Measurements from ENCODE around the gene NRGN. TPM values are rescaled to one million over a fixed set of nuclear protein-coding genes. Genes with fewer than 3 reads are reported as not detected.

The NRGN gene
- total RNA-seq, 1 experiment from 2014 or later = 5.8 TPM

GRCh38 chr11:124745270-124745834, 5.6 kb downstream of the NRGN start:
- H3K27me3 Mint-ChIP-seq (ENCODE audit: unreplicated experiment) = no peaks in the 10 kb centered on the region
- CTCF ChIA-PET = no interaction called here
- peaks cover 27% of the 10 kb centered on the region for H3K36me3 Mint-ChIP-seq (ENCODE audit: insufficient read depth, unreplicated experiment)
- H3K27ac Mint-ChIP-seq (ENCODE audit: unreplicated experiment) = no peak overlapping the region
- no peaks in the 10 kb centered on the region for H3K9me3 Mint-ChIP-seq (ENCODE audit: low read depth, unreplicated experiment)
- BruUV-seq (replicated peaks) = no TSS peak
- H3K4me1 Mint-ChIP-seq (ENCODE audit: low read depth, unreplicated experiment) = peaks cover 16% of the 10 kb centered on the region
- H3K4me3 Mint-ChIP-seq (ENCODE audit: low read depth, unreplicated experiment) = peak overlapping the region; percentile 87
- DNase-seq = no peak
- no peak for TF ChIP-seq CTCF (IDR thresholded peaks at IDR 0.05; ENCODE audit: unreplicated experiment)
- intact Hi-C loops (cut with micrococcal nuclease; ENCODE audit: unreplicated experiment) = no loop called here

GRCh38 chr11:124745835-124746620, 6.3 kb downstream of the NRGN start:
- no peaks in the 10 kb centered on the region for H3K9me3 Mint-ChIP-seq (ENCODE audit: low read depth, unreplicated experiment)
- no peaks in the 10 kb centered on the region for H3K27me3 Mint-ChIP-seq (ENCODE audit: unreplicated experiment)
- peak overlapping the region; percentile 87 for H3K4me3 Mint-ChIP-seq (ENCODE audit: low read depth, unreplicated experiment)
- intact Hi-C loops (cut with micrococcal nuclease; ENCODE audit: unreplicated experiment) = loop anchor here (2.0 kb wide), 1 partner anchor 17 kb away; the partner anchor contains the start of gene ESAM
- peaks cover 16% of the 10 kb centered on the region for H3K4me1 Mint-ChIP-seq (ENCODE audit: low read depth, unreplicated experiment)
- TF ChIP-seq CTCF (IDR thresholded peaks at IDR 0.05; ENCODE audit: unreplicated experiment) = no peak
- BruUV-seq (replicated peaks) = no TSS peak
- peaks cover 23% of the 10 kb centered on the region for H3K36me3 Mint-ChIP-seq (ENCODE audit: insufficient read depth, unreplicated experiment)
- peak overlapping the region; percentile 70 for H3K27ac Mint-ChIP-seq (ENCODE audit: unreplicated experiment)
- CTCF ChIA-PET = interaction anchor here (0.6 to 1.5 kb wide), 7 partner anchors 13 to 130 kb away, joined by 3 to 13 read pairs (median 5); partner anchors contain the start of gene ESAM
- DNase-seq = no peak

- no peaks in the 10 kb centered on the region for H3K9me3 Mint-ChIP-seq (ENCODE audit: low read depth, unreplicated experiment)
- peaks cover 16% of the 10 kb centered on the region for H3K4me1 Mint-ChIP-seq (ENCODE audit: low read depth, unreplicated experiment)
- peak; percentile 34 for TF ChIP-seq CTCF (IDR thresholded peaks at IDR 0.05; ENCODE audit: unreplicated experiment)
- peak overlapping the region; percentile 70 for H3K27ac Mint-ChIP-seq (ENCODE audit: unreplicated experiment)
- DNase-seq = peak; percentile 74
- H3K36me3 Mint-ChIP-seq (ENCODE audit: insufficient read depth, unreplicated experiment) = peaks cover 23% of the 10 kb centered on the region
- no TSS peak for BruUV-seq (replicated peaks)
- peak overlapping the region; percentile 87 for H3K4me3 Mint-ChIP-seq (ENCODE audit: low read depth, unreplicated experiment)
- intact Hi-C loops (cut with micrococcal nuclease; ENCODE audit: unreplicated experiment) = loop anchor here (2.0 kb wide), 1 partner anchor 16 kb away; the partner anchor contains the start of gene ESAM
- no peaks in the 10 kb centered on the region for H3K27me3 Mint-ChIP-seq (ENCODE audit: unreplicated experiment)
- CTCF ChIA-PET = interaction anchor here (0.6 to 1.5 kb wide), 7 partner anchors 12 to 130 kb away, joined by 3 to 13 read pairs (median 5); partner anchors contain the start of gene ESAM
Observed at GRCh38 chr11:124746621-124747243, 7.0 kb downstream of the NRGN start.

GRCh38 chr11:124747406-124748099, 7.8 kb downstream of the NRGN start:
- no peaks in the 10 kb centered on the region for H3K27me3 Mint-ChIP-seq (ENCODE audit: unreplicated experiment)
- intact Hi-C loops (cut with micrococcal nuclease; ENCODE audit: unreplicated experiment) = loop anchor here (2.0 kb wide), 1 partner anchor 15 kb away; the partner anchor contains the start of gene ESAM
- TSS peak; percentile 39 for BruUV-seq (replicated peaks)
- H3K9me3 Mint-ChIP-seq (ENCODE audit: low read depth, unreplicated experiment) = no peaks in the 10 kb centered on the region
- peaks cover 16% of the 10 kb centered on the region for H3K4me1 Mint-ChIP-seq (ENCODE audit: low read depth, unreplicated experiment)
- CTCF ChIA-PET = interaction anchor here (1.0 to 2.2 kb wide), 3 partner anchors 11 to 129 kb away, joined by 5 to 13 read pairs (median 7); partner anchors contain the start of gene ESAM
- DNase-seq = no peak
- no peak for TF ChIP-seq CTCF (IDR thresholded peaks at IDR 0.05; ENCODE audit: unreplicated experiment)
- peaks cover 23% of the 10 kb centered on the region for H3K36me3 Mint-ChIP-seq (ENCODE audit: insufficient read depth, unreplicated experiment)
- no peak overlapping the region for H3K27ac Mint-ChIP-seq (ENCODE audit: unreplicated experiment)
- peak overlapping the region; percentile 87 for H3K4me3 Mint-ChIP-seq (ENCODE audit: low read depth, unreplicated experiment)

Measured in Calu3 (cell line).